ENCODE measurements around the gene ACSM3.
"Not testable (repeated sequence)": the region's sequence is repeated elsewhere in the genome, so short reads cannot be mapped to it uniquely, and the experiment has no call there.

Gene ACSM3

DNA sequence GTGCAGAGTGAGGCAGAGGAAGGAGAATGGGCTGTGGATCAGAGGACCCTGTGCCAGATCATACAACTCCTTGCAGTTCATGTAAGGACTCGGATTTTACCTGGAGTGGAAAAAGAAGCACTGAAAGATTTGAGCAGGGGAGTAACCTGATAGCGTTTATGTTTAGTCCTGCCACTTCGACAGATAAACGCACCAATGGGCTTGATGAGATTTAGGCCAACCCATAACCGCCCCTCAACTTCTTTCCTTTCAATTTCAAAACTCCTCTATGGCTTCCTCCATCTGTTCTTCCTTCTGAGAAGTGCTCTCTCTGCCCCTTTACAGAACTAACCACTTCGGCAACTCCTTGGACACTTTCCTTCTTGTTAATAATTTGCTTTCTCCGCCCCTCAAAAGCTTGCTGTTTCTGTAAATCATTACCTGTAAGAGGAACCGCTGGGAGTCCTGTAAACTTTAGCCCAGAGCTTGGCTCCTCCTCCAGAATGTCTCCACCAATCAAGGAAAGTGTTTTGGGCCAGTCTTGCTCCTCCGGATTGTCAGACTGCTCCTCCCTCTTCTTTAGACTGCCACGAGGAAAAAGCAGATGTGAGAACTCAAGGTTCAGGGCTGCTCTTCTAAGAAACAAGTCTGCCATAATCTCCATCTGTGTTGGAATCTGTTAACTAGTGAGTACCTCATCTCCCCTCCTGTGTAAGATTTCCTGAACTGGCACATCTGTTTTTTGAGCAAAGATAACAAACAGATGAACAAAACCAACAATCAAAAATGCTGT is at the start of gene ACSM3:
TSS of gene ACSM3 (plus strand) at position 554 of the 772 bp plus-strand sequence. CDS start 6,021 bp downstream, outside the sequence.
- no peak for TF ChIP-seq CTCF (IDR thresholded peaks at IDR 0.05; ENCODE audit: low read length, missing control alignments)
- H3K4me3 ChIP-seq (replicated peaks; ENCODE audit: low read depth, low read length), result peak within 1 kb of the TSS; percentile 59
- DNase-seq (ENCODE audit: low read depth), result peak; percentile 82

- not testable (repeated sequence) for DNase-seq (ENCODE audit: low read depth); H3K4me3 ChIP-seq (replicated peaks; ENCODE audit: low read depth, low read length)
Observed at GRCh38 chr16:20717718-20718117, 46.1 kb upstream of the ACSM3 start.

DNA sequence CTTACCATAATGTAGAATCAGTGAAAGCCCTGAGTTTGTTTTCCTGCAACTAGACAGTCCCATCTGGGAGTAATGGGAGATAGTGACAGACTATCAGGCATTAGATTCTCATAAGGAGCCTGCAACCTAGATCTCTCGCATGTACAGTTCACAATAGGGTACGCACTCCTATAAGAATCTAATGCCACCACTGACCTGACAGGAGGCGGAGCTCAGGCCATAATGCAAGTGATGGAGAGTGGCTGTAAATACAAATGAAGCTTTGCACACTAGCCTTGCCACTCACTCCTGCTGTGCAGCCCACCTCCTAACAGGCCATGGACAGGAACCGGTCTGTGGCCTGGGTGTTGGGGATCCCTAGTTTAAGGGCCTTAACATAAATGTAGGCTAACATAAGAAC is 43.6 kb upstream of the ACSM3 start:
- TF ChIP-seq CTCF (IDR thresholded peaks at IDR 0.05; ENCODE audit: low read length, missing control alignments), result no peak
- H3K4me3 ChIP-seq (replicated peaks; ENCODE audit: low read depth, low read length), result no peak overlapping the region
- no peak for DNase-seq (ENCODE audit: low read depth)

- no peak overlapping the region for H3K4me3 ChIP-seq (replicated peaks; ENCODE audit: low read depth, low read length)
- DNase-seq (ENCODE audit: low read depth), result no peak
- TF ChIP-seq CTCF (IDR thresholded peaks at IDR 0.05; ENCODE audit: low read length, missing control alignments), result no peak
Observed at GRCh38 chr16:20726661-20727060, 37.2 kb upstream of the ACSM3 start.

GRCh38 chr16:20727181-20727580 is 36.6 kb upstream of the ACSM3 start:
- no peak overlapping the region for H3K4me3 ChIP-seq (replicated peaks; ENCODE audit: low read depth, low read length)
- no peak for DNase-seq (ENCODE audit: low read depth)
- TF ChIP-seq CTCF (IDR thresholded peaks at IDR 0.05; ENCODE audit: low read length, missing control alignments), result no peak

DNA sequence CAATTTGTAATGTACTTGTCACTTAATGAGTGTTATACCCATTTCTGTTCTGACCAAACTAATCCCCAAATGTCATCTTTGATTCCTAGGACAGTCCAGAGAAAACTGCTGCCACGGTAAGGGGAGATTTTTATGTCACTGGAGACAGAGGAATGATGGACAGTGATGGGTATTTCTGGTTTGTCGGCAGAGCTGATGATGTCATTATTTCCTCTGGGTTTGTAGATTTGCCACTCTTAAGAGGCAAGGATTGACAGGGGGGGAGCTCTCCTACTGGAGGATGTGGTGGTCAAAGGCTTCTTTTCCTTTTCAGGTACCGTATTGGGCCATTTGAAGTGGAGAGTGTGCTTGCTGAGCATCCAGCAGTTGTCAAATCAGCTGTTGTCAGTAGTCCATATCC is 34.7 kb upstream of the ACSM3 start:
- H3K4me3 ChIP-seq (replicated peaks; ENCODE audit: low read depth, low read length), result no peak overlapping the region
- no peak for DNase-seq (ENCODE audit: low read depth)
- TF ChIP-seq CTCF (IDR thresholded peaks at IDR 0.05; ENCODE audit: low read length, missing control alignments), result no peak

GRCh38 chr16:20734056-20734455 is 29.8 kb upstream of the ACSM3 start:
- H3K4me3 ChIP-seq (replicated peaks; ENCODE audit: low read depth, low read length), result no peak overlapping the region
- no peak for TF ChIP-seq CTCF (IDR thresholded peaks at IDR 0.05; ENCODE audit: low read length, missing control alignments)
- no peak for DNase-seq (ENCODE audit: low read depth)
